Dendritic cell treated with granulocyte-macrophage colony-stimulating factor and Interleukin-4, amounts not matched to agents 40 ng/mL and 50 ng/mL, for 4 days (primary cell): ENCODE data around the gene TLN1.

ENCODE experiments used
- H3K27ac Mint-ChIP-seq: one replicate; pipeline ENCODE4 v1.8.0; 2022; ENCODE audit warnings: mild to moderate bottlenecking, mixed read lengths
- H3K27me3 Mint-ChIP-seq: one replicate; pipeline ENCODE4 v1.8.0; 2022; ENCODE audit warnings: mild to moderate bottlenecking, mixed read lengths
- H3K36me3 Mint-ChIP-seq: one replicate; pipeline ENCODE4 v1.8.0; 2022; ENCODE audit warnings: low read depth, mixed read lengths
- H3K4me1 Mint-ChIP-seq: one replicate; pipeline ENCODE4 v1.8.0; 2022; ENCODE audit warnings: low read depth, mixed read lengths
- H3K4me3 Mint-ChIP-seq: one replicate; pipeline ENCODE4 v1.8.0; 2022; ENCODE audit warnings: mild to moderate bottlenecking, moderate library complexity, mixed read lengths
- H3K9me3 Mint-ChIP-seq: one replicate; pipeline ENCODE4 v1.8.0; 2022; ENCODE audit warnings: mixed read lengths
- intact Hi-C: fragments of 100-400 bp; cut with micrococcal nuclease; formaldehyde crosslinking; loops from one replicate; pipeline ENCODE4 v1.15.0; 2022

Gene TLN1

GRCh38 chr9:35686222-35687203 lies 45.5 kb downstream of the TLN1 start:
- intact Hi-C loops: no loop called here
- H3K4me3 Mint-ChIP-seq: no peak overlapping the region
- H3K4me1 Mint-ChIP-seq: peaks cover 41% of the 10 kb centered on the region
- peaks cover 13% of the 10 kb centered on the region for H3K36me3 Mint-ChIP-seq
- no peaks in the 10 kb centered on the region for H3K9me3 Mint-ChIP-seq
- no peak overlapping the region for H3K27ac Mint-ChIP-seq
- peaks cover 24% of the 10 kb centered on the region for H3K27me3 Mint-ChIP-seq

DNA sequence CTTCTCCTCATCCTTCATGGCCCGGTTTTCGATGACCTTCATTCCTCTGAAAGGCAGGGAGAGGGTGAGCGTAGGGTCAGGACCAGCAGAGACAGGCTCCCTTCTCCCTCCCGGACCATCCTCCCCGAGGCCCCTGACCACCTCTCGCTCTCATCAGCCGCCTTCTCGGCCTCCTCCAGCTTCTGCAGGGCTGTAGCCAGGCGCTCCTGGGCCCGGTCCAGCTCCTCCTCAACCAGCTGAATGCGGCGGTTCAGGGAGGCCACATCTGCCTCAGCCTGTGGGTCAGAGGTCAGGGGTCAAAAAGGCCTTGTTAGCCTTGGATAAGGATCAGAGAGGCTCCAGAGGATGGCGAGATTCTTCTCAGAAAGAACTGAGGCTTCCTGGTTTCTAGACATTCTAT lies 46.5 kb downstream of the TLN1 start:
- Mint-ChIP-seq H3K27me3 (peaks cover 23% of the 10 kb centered on the region), H3K4me1 (peaks cover 31% of the 10 kb centered on the region), H3K4me3 (no peak overlapping the region), H3K27ac (no peak overlapping the region), H3K36me3 (peaks cover 8% of the 10 kb centered on the region), H3K9me3 (no peaks in the 10 kb centered on the region)
- intact Hi-C loops: no loop called here

DNA sequence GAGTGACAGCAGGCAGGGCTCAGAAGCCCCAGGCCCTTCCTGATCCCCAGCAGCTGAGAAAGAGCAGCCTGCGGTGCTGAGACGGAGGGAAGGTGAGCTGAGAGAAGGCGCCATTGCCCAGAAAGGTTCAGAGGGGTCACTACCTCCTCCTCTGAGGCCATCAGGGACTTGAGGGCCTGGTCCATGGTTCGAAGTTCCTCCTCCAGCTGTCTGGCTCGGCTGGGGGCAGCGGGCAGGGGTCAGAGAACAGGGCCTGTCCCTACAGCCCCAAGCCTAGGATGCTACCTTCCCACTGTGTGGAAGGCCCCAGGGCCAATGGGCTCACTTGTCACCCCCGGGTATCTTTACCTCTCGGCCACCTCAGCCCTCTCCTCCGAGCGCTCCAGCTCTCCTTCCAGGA lies 47.1 kb downstream of the TLN1 start:
- Mint-ChIP-seq H3K4me3 (no peak overlapping the region), H3K9me3 (no peaks in the 10 kb centered on the region), H3K27ac (no peak overlapping the region), H3K36me3 (peaks cover 7% of the 10 kb centered on the region), H3K27me3 (peaks cover 21% of the 10 kb centered on the region), H3K4me1 (peaks cover 30% of the 10 kb centered on the region)
- intact Hi-C loops: no loop called here

DNA sequence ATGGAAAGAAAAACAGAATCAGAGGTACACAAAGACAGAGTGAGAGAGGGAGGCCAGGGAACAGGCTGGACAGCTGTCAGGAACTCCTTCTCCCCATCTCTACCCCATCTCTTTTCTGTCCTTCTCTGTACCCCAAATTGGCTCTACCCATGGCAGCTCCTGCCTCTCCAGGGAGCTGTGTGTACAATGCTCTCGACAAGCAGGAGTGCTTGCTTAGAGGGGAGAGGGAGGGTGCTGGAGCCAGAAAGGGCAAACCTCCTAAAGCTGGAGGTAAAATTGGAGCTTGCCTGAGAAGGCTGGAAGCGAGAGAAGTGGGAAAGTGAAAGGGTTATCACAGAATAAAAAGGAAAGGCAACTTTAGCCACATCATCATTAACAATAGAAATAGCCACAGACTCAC lies 48.7 kb downstream of the TLN1 start:
- no peak overlapping the region for H3K4me3 Mint-ChIP-seq
- H3K9me3 Mint-ChIP-seq: no peaks in the 10 kb centered on the region
- peaks cover 7% of the 10 kb centered on the region for H3K36me3 Mint-ChIP-seq
- peaks cover 21% of the 10 kb centered on the region for H3K27me3 Mint-ChIP-seq
- peaks cover 16% of the 10 kb centered on the region for H3K4me1 Mint-ChIP-seq
- H3K27ac Mint-ChIP-seq: no peak overlapping the region
- intact Hi-C loops: no loop called here

DNA sequence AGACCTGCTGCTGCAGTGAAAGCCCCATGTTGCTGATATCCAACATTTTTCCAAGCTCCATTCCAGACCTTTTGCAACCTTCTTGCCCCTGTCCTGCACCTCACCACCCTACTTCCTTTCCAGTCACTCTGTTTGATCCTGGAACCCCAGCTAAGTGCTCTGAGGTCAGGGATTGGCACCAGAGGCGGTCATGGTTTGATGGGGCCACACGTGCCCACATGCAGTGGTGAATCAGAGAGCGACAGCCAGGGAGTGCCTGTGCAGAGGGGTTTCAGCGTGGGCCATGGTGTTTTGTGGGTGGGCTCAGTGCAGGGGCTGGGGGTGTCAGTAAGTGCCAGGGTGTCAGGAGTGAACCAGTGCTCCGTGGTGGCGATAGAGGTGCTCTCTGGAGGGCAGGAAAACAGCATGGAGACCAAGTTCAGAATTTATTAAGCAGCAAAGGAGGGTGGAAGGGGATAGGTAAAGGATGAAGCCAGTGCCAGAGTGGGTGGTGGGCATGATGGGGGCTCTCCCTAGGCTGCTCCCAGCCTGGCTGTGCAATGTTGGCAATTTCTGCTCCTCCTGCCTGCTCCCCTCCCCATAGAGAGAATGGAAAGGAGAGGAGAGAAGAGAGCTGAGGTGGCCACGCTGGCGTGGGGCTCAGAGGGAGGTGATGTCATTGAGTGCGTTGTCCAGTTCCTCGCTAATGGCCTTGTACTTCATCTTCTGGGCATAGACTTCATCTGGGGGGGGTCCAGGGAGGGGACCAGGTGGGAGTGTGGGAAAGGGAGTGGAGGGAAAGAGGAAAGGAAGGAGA lies 49.3 kb downstream of the TLN1 start:
- Mint-ChIP-seq H3K27ac (no peak overlapping the region), H3K9me3 (no peaks in the 10 kb centered on the region), H3K36me3 (peaks cover 7% of the 10 kb centered on the region), H3K4me1 (peaks cover 16% of the 10 kb centered on the region), H3K4me3 (no peak overlapping the region), H3K27me3 (peaks cover 18% of the 10 kb centered on the region)
- intact Hi-C loops: no loop called here

DNA sequence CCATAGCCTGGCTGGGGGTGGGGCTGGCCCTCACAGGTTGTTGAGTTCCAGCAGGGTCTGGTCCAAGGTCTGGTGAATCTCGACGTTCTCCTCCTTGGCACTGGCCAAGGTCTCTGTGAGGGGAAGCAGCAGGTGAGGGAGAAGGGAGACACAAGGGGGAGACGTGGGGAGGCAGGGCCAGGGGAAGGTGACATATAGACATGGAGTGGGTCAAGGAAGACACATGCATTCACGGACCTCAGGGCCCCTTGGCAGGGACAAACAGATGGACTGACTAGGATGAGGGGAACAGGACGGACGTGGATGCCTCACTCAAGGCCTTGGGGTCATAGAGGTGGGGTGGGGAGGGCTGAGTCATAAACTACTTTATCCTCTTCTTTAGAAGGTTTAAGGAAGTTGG lies 49.9 kb downstream of the TLN1 start:
- Mint-ChIP-seq H3K27me3 (peaks cover 17% of the 10 kb centered on the region), H3K4me3 (no peak overlapping the region), H3K9me3 (no peaks in the 10 kb centered on the region), H3K27ac (no peak overlapping the region), H3K36me3 (peaks cover 7% of the 10 kb centered on the region), H3K4me1 (peaks cover 11% of the 10 kb centered on the region)
- intact Hi-C loops: no loop called here

GRCh38 chr9:35681341-35682002 lies 50.5 kb downstream of the TLN1 start:
- Mint-ChIP-seq H3K27ac (no peak overlapping the region), H3K4me3 (no peak overlapping the region), H3K4me1 (peaks cover 12% of the 10 kb centered on the region), H3K9me3 (no peaks in the 10 kb centered on the region), H3K27me3 (peaks cover 21% of the 10 kb centered on the region), H3K36me3 (peaks cover 7% of the 10 kb centered on the region)
- intact Hi-C loops: no loop called here

DNA sequence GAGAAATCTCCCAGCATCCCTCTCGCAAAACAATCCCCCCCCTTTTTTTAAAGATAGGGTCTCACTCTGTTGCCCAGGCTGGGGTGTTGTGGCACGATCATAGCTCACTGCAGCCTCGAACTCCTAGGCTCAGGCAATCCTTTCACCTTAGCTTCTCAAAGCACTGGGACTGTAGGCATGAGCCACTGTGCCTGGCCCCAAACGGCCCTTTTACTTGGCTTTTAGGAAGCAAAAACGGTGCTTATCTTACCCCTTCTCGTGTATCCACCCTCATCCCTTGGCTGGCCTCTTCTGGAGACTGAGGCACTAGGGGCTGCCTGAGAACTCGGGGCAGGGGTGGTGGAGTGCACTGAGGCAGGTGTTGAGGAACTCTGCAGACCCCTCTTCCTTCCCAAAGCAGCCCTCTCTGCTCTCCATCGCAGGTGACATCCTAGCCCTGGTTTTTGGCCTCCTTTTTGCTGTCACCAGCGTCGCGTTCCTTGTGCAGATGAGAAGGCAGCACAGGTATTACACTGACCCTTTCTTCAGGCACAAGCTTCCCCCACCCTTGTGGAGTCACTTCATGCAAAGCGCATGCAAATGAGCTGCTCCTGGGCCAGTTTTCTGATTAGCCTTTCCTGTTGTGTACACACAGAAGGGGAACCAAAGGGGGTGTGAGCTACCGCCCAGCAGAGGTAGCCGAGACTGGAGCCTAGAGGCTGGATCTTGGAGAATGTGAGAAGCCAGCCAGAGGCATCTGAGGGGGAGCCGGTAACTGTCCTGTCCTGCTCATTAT lies 51.5 kb downstream of the TLN1 start:
- H3K36me3 Mint-ChIP-seq: peaks cover 5% of the 10 kb centered on the region
- peaks cover 30% of the 10 kb centered on the region for H3K27me3 Mint-ChIP-seq
- H3K9me3 Mint-ChIP-seq: no peaks in the 10 kb centered on the region
- intact Hi-C loops: no loop called here
- no peak overlapping the region for H3K4me3 Mint-ChIP-seq
- no peak overlapping the region for H3K27ac Mint-ChIP-seq
- peaks cover 19% of the 10 kb centered on the region for H3K4me1 Mint-ChIP-seq

GRCh38 chr9:35679766-35680330 lies 52.1 kb downstream of the TLN1 start:
- Mint-ChIP-seq H3K36me3 (no peaks in the 10 kb centered on the region), H3K4me3 (no peak overlapping the region), H3K4me1 (peaks cover 19% of the 10 kb centered on the region), H3K27ac (no peak overlapping the region), H3K9me3 (no peaks in the 10 kb centered on the region), H3K27me3 (peaks cover 36% of the 10 kb centered on the region)
- intact Hi-C loops: no loop called here

DNA sequence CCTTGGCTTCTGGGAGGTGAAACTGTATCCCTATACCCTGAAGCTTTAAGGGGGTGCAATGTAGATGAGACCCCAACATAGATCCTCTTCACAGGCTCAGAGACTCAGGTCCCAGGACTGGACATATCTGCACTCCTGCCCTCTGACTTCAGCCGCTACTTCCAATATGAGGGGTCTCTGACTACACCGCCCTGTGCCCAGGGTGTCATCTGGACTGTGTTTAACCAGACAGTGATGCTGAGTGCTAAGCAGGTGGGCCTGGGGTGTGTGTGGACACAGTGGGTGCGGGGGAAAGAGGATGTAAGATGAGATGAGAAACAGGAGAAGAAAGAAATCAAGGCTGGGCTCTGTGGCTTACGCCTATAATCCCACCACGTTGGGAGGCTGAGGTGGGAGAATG lies 52.9 kb downstream of the TLN1 start:
- H3K9me3 Mint-ChIP-seq: no peaks in the 10 kb centered on the region
- no peaks in the 10 kb centered on the region for H3K36me3 Mint-ChIP-seq
- peaks cover 19% of the 10 kb centered on the region for H3K4me1 Mint-ChIP-seq
- intact Hi-C loops: no loop called here
- H3K27me3 Mint-ChIP-seq: peaks cover 43% of the 10 kb centered on the region
- no peak overlapping the region for H3K27ac Mint-ChIP-seq
- H3K4me3 Mint-ChIP-seq: no peak overlapping the region

DNA sequence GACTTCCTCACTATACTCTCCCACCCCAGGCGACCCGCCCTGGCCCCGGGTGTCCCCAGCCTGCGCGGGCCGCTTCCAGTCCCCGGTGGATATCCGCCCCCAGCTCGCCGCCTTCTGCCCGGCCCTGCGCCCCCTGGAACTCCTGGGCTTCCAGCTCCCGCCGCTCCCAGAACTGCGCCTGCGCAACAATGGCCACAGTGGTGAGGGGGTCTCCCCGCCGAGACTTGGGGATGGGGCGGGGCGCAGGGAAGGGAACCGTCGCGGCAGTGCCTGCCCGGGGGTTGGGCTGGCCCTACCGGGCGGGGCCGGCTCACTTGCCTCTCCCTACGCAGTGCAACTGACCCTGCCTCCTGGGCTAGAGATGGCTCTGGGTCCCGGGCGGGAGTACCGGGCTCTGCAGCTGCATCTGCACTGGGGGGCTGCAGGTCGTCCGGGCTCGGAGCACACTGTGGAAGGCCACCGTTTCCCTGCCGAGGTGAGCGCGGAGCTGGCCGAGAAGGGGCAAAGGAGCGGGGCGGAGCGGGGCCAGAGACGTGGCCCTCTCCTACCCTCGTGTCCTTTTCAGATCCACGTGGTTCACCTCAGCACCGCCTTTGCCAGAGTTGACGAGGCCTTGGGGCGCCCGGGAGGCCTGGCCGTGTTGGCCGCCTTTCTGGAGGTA lies 56.1 kb downstream of the TLN1 start:
- Mint-ChIP-seq H3K36me3 (no peaks in the 10 kb centered on the region), H3K9me3 (no peaks in the 10 kb centered on the region), H3K27ac (no peak overlapping the region), H3K4me1 (peaks cover 9% of the 10 kb centered on the region), H3K27me3 (peaks cover 46% of the 10 kb centered on the region), H3K4me3 (peak overlapping the region; percentile 66)
- intact Hi-C loops: no loop called here

DNA sequence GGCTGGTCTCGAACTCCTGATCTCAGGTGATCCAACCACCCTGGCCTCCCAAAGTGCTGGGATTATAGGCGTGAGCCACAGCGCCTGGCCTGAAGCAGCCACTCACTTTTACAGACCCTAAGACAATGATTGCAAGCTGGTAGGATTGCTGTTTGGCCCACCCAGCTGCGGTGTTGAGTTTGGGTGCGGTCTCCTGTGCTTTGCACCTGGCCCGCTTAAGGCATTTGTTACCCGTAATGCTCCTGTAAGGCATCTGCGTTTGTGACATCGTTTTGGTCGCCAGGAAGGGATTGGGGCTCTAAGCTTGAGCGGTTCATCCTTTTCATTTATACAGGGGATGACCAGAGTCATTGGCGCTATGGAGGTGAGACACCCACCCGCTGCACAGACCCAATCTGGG lies 56.8 kb downstream of the TLN1 start:
- Mint-ChIP-seq H3K36me3 (no peaks in the 10 kb centered on the region), H3K27me3 (peaks cover 45% of the 10 kb centered on the region), H3K4me1 (peaks cover 9% of the 10 kb centered on the region), H3K4me3 (no peak overlapping the region), H3K27ac (no peak overlapping the region), H3K9me3 (no peaks in the 10 kb centered on the region)
- intact Hi-C loops: no loop called here

DNA sequence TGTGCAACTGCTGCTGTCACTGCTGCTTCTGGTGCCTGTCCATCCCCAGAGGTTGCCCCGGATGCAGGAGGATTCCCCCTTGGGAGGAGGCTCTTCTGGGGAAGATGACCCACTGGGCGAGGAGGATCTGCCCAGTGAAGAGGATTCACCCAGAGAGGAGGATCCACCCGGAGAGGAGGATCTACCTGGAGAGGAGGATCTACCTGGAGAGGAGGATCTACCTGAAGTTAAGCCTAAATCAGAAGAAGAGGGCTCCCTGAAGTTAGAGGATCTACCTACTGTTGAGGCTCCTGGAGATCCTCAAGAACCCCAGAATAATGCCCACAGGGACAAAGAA lies 58.0 kb downstream of the TLN1 start:
- H3K4me1 Mint-ChIP-seq: peaks cover 9% of the 10 kb centered on the region
- no peak overlapping the region for H3K4me3 Mint-ChIP-seq
- no peak overlapping the region for H3K27ac Mint-ChIP-seq
- no peaks in the 10 kb centered on the region for H3K36me3 Mint-ChIP-seq
- no peaks in the 10 kb centered on the region for H3K9me3 Mint-ChIP-seq
- peaks cover 42% of the 10 kb centered on the region for H3K27me3 Mint-ChIP-seq
- intact Hi-C loops: no loop called here
